CD4-positive, alpha-beta memory T cell (primary cell): Measurements from ENCODE around the gene CGNL1. TPM values are rescaled to one million over a fixed set of nuclear protein-coding genes. Genes with fewer than 3 reads are reported as not detected.

ENCODE experiments used
- CTCF ChIA-PET: fragments of 350-600 bp; sonication (Branson Sonifier 250); formaldehyde crosslinking; loops from one replicate; lab custom pipeline; 2021; ENCODE audit warnings: inconsistent platforms; ENCODE audit not compliant: partially characterized antibody; lab: Charles Lee
- POLR2A ChIA-PET: fragments of 350-600 bp; sonication (Branson Sonifier 250); formaldehyde crosslinking; loops from one replicate; lab custom pipeline; 2021; ENCODE audit not compliant: partially characterized antibody; lab: Charles Lee
- DNase-seq, 5 donors: peaks; one replicate each; pipeline versions ENCODE4 v3.0.0 to v3.0.0-alpha.2; 2020 to 2022; ENCODE audit warnings: mixed read lengths in 1 of 5
- H3K27ac ChIP-seq: one replicate; pipeline ENCODE4 v1.7.0; 2013; ENCODE audit warnings: low read depth, low read length
- H3K27me3 ChIP-seq: 2 replicates; pipeline ENCODE4 v1.7.0; 2013; ENCODE audit warnings: mild to moderate bottlenecking, low read length, moderate library complexity; ENCODE audit not compliant: insufficient read depth
- H3K36me3 ChIP-seq: 2 replicates; pipeline ENCODE4 v1.7.0; 2013; ENCODE audit warnings: mild to moderate bottlenecking, low read length, moderate library complexity; ENCODE audit not compliant: insufficient read depth
- H3K4me1 ChIP-seq: 2 replicates; pipeline ENCODE4 v1.7.0; 2013; ENCODE audit warnings: mild to moderate bottlenecking, low read length, moderate library complexity; ENCODE audit not compliant: insufficient read depth
- H3K4me3 ChIP-seq, 2 donors: one replicate each; pipeline ENCODE4 v1.7.0; 2013; ENCODE audit warnings: low read length in 2 of 2, mild to moderate bottlenecking in 1 of 2
- H3K9me3 ChIP-seq, 2 donors: one replicate each; pipeline ENCODE4 v1.7.0; 2013; ENCODE audit warnings: low read length in 2 of 2, control low read depth in 1 of 2; ENCODE audit not compliant: control insufficient read depth in 1 of 2
- H3K27ac Mint-ChIP-seq, 7 donors: one replicate each; pipeline ENCODE4 v1.8.0; 2020 to 2021; ENCODE audit warnings: mixed read lengths in 7 of 7, mild to moderate bottlenecking in 6 of 7, inconsistent platforms in 3 of 7, moderate library complexity in 3 of 7
- H3K27me3 Mint-ChIP-seq, 2 donors: one replicate each; pipeline ENCODE4 v1.8.0; 2020 to 2021; ENCODE audit warnings: mixed read lengths in 2 of 2
- H3K36me3 Mint-ChIP-seq, 2 donors: one replicate each; pipeline ENCODE4 v1.8.0; 2020 to 2021; ENCODE audit warnings: mixed read lengths in 2 of 2, inconsistent platforms in 1 of 2, mild to moderate bottlenecking in 1 of 2
- H3K4me1 Mint-ChIP-seq, 4 donors: one replicate each; pipeline ENCODE4 v1.8.0; 2020 to 2021; ENCODE audit warnings: mixed read lengths in 4 of 4, mild to moderate bottlenecking in 1 of 4
- H3K4me3 Mint-ChIP-seq, 8 donors: one replicate each; pipeline ENCODE4 v1.8.0; 2020 to 2021; ENCODE audit warnings: mixed read lengths in 8 of 8, mild to moderate bottlenecking in 7 of 8, moderate library complexity in 6 of 8, inconsistent platforms in 3 of 8
- H3K9me3 Mint-ChIP-seq, 8 donors: one replicate each; pipeline ENCODE4 v1.8.0; 2020 to 2021; ENCODE audit warnings: mixed read lengths in 8 of 8, mild to moderate bottlenecking in 5 of 8, inconsistent platforms in 3 of 8, moderate library complexity in 1 of 8
- intact Hi-C: fragments of 100-400 bp; cut with micrococcal nuclease; formaldehyde crosslinking; loops from one replicate; pipeline ENCODE4 v1.15.1; 2023
- polyA plus RNA-seq, 2 donors: library from polyadenylated mRNA; unstranded; fragments of 300-500 nt; fragmentation: Illumina TruSeq; gene quantifications; one replicate each; pipeline ENCODE4 v1.2.3, GENCODE V29; 2021
- total RNA-seq, 2 experiments: library from RNA; stranded (reverse); gene quantifications; one replicate each; pipeline ENCODE4 v1.2.3, GENCODE V29; 2021

Gene CGNL1
- total and polyA plus RNA-seq, 4 experiments from 2014 or later: not detected

GRCh38 chr15:57339321-57339720, 37.0 kb upstream of the CGNL1 start:
- H3K9me3 ChIP-seq: no peaks in the 10 kb centered on the region
- H3K27ac ChIP-seq: no peak overlapping the region
- no peak overlapping the region for H3K4me3 Mint-ChIP-seq
- peaks cover 16 to 27% of the 10 kb centered on the region in 2 donors for H3K27me3 Mint-ChIP-seq
- H3K4me1 Mint-ChIP-seq: peaks cover 0 to 2% (median 0%) of the 10 kb centered on the region in 4 donors
- no peak for DNase-seq
- ChIA-PET CTCF (interaction anchor here (1.0 to 5.2 kb wide), 3 partner anchors 8 to 189 kb away, joined by 3 to 63 read pairs (median 3); no protein-coding TSS in a partner anchor), POLR2A (no interaction called here)
- H3K27ac Mint-ChIP-seq: no peak overlapping the region
- intact Hi-C loops: no loop called here
- no peaks in the 10 kb centered on the region for H3K9me3 Mint-ChIP-seq
- no peaks in the 10 kb centered on the region for H3K27me3 ChIP-seq
- no peak overlapping the region for H3K4me3 ChIP-seq
- H3K36me3 Mint-ChIP-seq: no peaks in the 10 kb centered on the region
- no peaks in the 10 kb centered on the region for H3K36me3 ChIP-seq
- H3K4me1 ChIP-seq: no peaks in the 10 kb centered on the region

GRCh38 chr15:57340682-57341259, 35.5 kb upstream of the CGNL1 start:
- no peaks in the 10 kb centered on the region for H3K9me3 ChIP-seq
- ChIA-PET POLR2A (no interaction called here), CTCF (interaction anchor here (1.0 to 5.2 kb wide), 7 partner anchors 8 to 519 kb away, joined by 3 to 63 read pairs (median 4); no protein-coding TSS in a partner anchor)
- H3K4me1 ChIP-seq: no peaks in the 10 kb centered on the region
- H3K4me3 Mint-ChIP-seq: no peak overlapping the region
- H3K27me3 Mint-ChIP-seq: peaks cover 12 to 21% of the 10 kb centered on the region in 2 donors
- H3K36me3 Mint-ChIP-seq: no peaks in the 10 kb centered on the region
- no peaks in the 10 kb centered on the region for H3K27me3 ChIP-seq
- peaks cover 0 to 2% (median 0%) of the 10 kb centered on the region in 4 donors for H3K4me1 Mint-ChIP-seq
- no peak overlapping the region for H3K27ac Mint-ChIP-seq
- DNase-seq: peak in 4 of 5 donors; percentile 7 to 12 (median 8)
- no peak overlapping the region for H3K27ac ChIP-seq
- no peaks in the 10 kb centered on the region for H3K36me3 ChIP-seq
- intact Hi-C loops: loop anchor here (2.0 to 5.0 kb wide), 2 partner anchors 202 to 520 kb away; no protein-coding TSS in a partner anchor
- H3K4me3 ChIP-seq: no peak overlapping the region
- H3K9me3 Mint-ChIP-seq: no peaks in the 10 kb centered on the region

DNA sequence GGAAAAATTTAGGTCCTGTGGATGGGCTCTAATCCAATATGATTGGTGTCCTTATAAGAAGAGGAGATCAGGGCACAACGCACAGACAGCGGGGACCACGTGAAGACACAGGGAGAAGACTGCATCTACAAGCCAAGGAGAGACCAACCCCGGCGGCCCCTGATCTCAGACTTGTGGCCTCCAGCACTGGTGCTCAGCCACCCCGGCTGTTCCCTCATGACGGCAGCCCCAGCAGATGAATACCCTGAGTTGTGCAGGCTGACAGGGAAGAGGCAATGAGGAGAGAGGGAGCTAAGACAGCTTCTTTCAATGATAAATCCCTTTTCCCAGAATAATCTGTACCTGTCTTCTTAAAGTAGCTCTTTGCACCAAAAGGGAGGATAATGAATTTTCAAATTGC, 33.3 kb upstream of the CGNL1 start:
- no peaks in the 10 kb centered on the region for H3K9me3 Mint-ChIP-seq
- H3K9me3 ChIP-seq: no peaks in the 10 kb centered on the region
- no peak overlapping the region for H3K4me3 ChIP-seq
- H3K36me3 ChIP-seq: no peaks in the 10 kb centered on the region
- ChIA-PET POLR2A (no interaction called here), CTCF (interaction anchor here (0.9 to 5.2 kb wide), 3 partner anchors 13 to 186 kb away, joined by 4 to 63 read pairs (median 4); no protein-coding TSS in a partner anchor)
- no peak overlapping the region for H3K27ac Mint-ChIP-seq
- H3K36me3 Mint-ChIP-seq: no peaks in the 10 kb centered on the region
- DNase-seq: no peak
- H3K4me1 Mint-ChIP-seq: peaks cover 0 to 2% (median 0%) of the 10 kb centered on the region in 4 donors
- no peak overlapping the region for H3K27ac ChIP-seq
- no peak overlapping the region for H3K4me3 Mint-ChIP-seq
- peaks cover 10 to 11% of the 10 kb centered on the region in 2 donors for H3K27me3 Mint-ChIP-seq
- H3K4me1 ChIP-seq: no peaks in the 10 kb centered on the region
- H3K27me3 ChIP-seq: no peaks in the 10 kb centered on the region
- intact Hi-C loops: loop anchor here (5.0 kb wide), 1 partner anchor 199 kb away; no protein-coding TSS in a partner anchor

GRCh38 chr15:57343498-57343897, 32.8 kb upstream of the CGNL1 start:
- Mint-ChIP-seq H3K27ac (no peak overlapping the region), H3K4me1 (peaks cover 0 to 2% (median 0%) of the 10 kb centered on the region in 4 donors), H3K9me3 (no peaks in the 10 kb centered on the region), H3K27me3 (peaks cover 10% of the 10 kb centered on the region in 2 donors), H3K4me3 (no peak overlapping the region), H3K36me3 (no peaks in the 10 kb centered on the region)
- ChIA-PET CTCF (interaction anchor here (0.9 to 5.2 kb wide), 3 partner anchors 12 to 185 kb away, joined by 4 to 63 read pairs (median 4); no protein-coding TSS in a partner anchor), POLR2A (no interaction called here)
- Histone ChIP-seq H3K9me3 (no peaks in the 10 kb centered on the region), H3K27ac (no peak overlapping the region), H3K4me3 (no peak overlapping the region), H3K4me1 (no peaks in the 10 kb centered on the region), H3K36me3 (no peaks in the 10 kb centered on the region), H3K27me3 (no peaks in the 10 kb centered on the region)
- DNase-seq: no peak
- intact Hi-C loops: loop anchor here (5.0 kb wide), 1 partner anchor 199 kb away; no protein-coding TSS in a partner anchor

DNA sequence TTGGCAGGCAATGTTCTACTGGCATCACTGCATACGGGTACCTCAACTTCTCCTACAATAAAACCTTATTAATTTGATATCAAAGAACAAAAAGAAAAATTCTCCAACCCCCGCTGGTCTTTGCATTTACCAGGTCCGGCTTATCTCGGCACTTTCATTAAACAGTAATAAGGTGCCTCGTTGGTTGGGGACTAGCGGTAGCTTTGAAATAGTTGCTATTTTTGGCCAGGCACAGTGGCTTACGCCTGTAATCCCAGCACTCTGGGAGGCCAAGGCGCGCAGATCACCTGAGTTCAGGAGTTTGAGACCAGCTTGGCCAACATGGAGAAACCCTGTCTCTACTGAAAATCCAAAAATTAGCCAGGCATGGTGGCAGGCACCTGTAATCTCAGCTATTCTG, 32.0 kb upstream of the CGNL1 start:
- no peak overlapping the region for H3K27ac Mint-ChIP-seq
- CTCF ChIA-PET: interaction anchor here (5.2 kb wide), 1 partner anchor 184 kb away, joined by 63 read pairs; no protein-coding TSS in a partner anchor
- H3K27ac ChIP-seq: no peak overlapping the region

DNA sequence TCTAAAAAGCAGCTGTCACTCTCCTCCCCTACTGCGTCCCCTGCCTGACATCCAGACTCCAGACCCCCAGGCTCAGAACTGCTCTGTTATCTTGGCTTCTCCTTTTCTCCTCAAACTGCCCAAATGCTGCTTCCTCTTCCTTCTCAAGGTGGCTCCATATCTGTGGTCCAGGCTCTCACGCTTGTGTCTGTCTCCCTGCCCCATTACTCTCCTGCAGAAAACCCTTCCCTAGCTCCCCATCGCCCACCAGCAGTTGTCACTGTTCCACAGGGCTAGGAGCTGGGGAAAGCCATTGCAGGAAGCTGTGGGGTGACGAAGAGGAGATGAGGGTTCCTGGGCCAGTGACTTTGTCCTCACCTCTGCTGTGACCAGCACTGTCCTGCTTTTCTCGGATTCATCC, 30.7 kb upstream of the CGNL1 start:
- intact Hi-C loops: no loop called here
- no peak overlapping the region for H3K4me3 Mint-ChIP-seq
- POLR2A ChIA-PET: no interaction called here

More for the DNA sequence above, 32.0 kb upstream of the CGNL1 start:
- no peak overlapping the region for H3K4me3 Mint-ChIP-seq
- Histone ChIP-seq H3K27me3 (no peaks in the 10 kb centered on the region), H3K36me3 (no peaks in the 10 kb centered on the region), H3K4me3 (no peak overlapping the region), H3K4me1 (no peaks in the 10 kb centered on the region), H3K9me3 (no peaks in the 10 kb centered on the region)
- POLR2A ChIA-PET: no interaction called here
- DNase-seq: no peak
- H3K9me3 Mint-ChIP-seq: no peaks in the 10 kb centered on the region
- intact Hi-C loops: loop anchor here (5.0 kb wide), 1 partner anchor 198 kb away; no protein-coding TSS in a partner anchor
- peaks cover 0 to 2% (median 0%) of the 10 kb centered on the region in 4 donors for H3K4me1 Mint-ChIP-seq
- H3K36me3 Mint-ChIP-seq: no peaks in the 10 kb centered on the region
- H3K27me3 Mint-ChIP-seq: peaks cover 7 to 10% of the 10 kb centered on the region in 2 donors

GRCh38 chr15:57348081-57348480, 28.2 kb upstream of the CGNL1 start:
- no peak overlapping the region for H3K4me3 Mint-ChIP-seq
- H3K27me3 Mint-ChIP-seq: peaks cover 0 to 2% of the 10 kb centered on the region in 2 donors
- no peaks in the 10 kb centered on the region for H3K36me3 ChIP-seq
- no peaks in the 10 kb centered on the region for H3K27me3 ChIP-seq
- no peaks in the 10 kb centered on the region for H3K9me3 Mint-ChIP-seq
- no peak overlapping the region for H3K27ac Mint-ChIP-seq
- H3K4me1 ChIP-seq: no peaks in the 10 kb centered on the region
- no peaks in the 10 kb centered on the region for H3K4me1 Mint-ChIP-seq
- no peak overlapping the region for H3K4me3 ChIP-seq
- ChIA-PET POLR2A (no interaction called here), CTCF (no interaction called here)
- intact Hi-C loops: no loop called here
- DNase-seq: no peak
- no peak overlapping the region for H3K27ac ChIP-seq
- H3K36me3 Mint-ChIP-seq: no peaks in the 10 kb centered on the region
- no peaks in the 10 kb centered on the region for H3K9me3 ChIP-seq

More for the DNA sequence above, 30.7 kb upstream of the CGNL1 start:
- Mint-ChIP-seq H3K27ac (no peak overlapping the region), H3K9me3 (no peaks in the 10 kb centered on the region), H3K4me1 (peaks cover 0 to 2% (median 0%) of the 10 kb centered on the region in 4 donors), H3K27me3 (peaks cover 6 to 7% of the 10 kb centered on the region in 2 donors), H3K36me3 (no peaks in the 10 kb centered on the region)
- H3K27ac ChIP-seq: no peak overlapping the region
- H3K27me3 ChIP-seq: no peaks in the 10 kb centered on the region
- no peak overlapping the region for H3K4me3 ChIP-seq
- no peak for DNase-seq
- CTCF ChIA-PET: no interaction called here
- no peaks in the 10 kb centered on the region for H3K9me3 ChIP-seq
- H3K36me3 ChIP-seq: no peaks in the 10 kb centered on the region
- no peaks in the 10 kb centered on the region for H3K4me1 ChIP-seq
